H9 (cell line): ENCODE data around the gene NPFFR2. TPM values are rescaled to one million over a fixed set of nuclear protein-coding genes. Genes with fewer than 3 reads are reported as not detected.

Source experiments
- DNase-seq: peaks from one replicate; pipeline ENCODE4 v3.0.0-alpha.2; 2017
- H2AFZ ChIP-seq: one replicate; pipeline ENCODE4 v1.6.1; 2013; ENCODE audit warnings: mild to moderate bottlenecking, low read length, control low read depth, moderate library complexity
- H2AK5ac ChIP-seq: 2 replicates; pipeline ENCODE4 v1.6.1; 2013; ENCODE audit warnings: low read length, control low read depth, mixed read lengths; ENCODE audit not compliant: insufficient read length
- H2BK120ac ChIP-seq: one replicate; pipeline ENCODE4 v1.6.1; 2013; ENCODE audit warnings: low read depth, mild to moderate bottlenecking, low read length, control low read depth, inconsistent platforms; ENCODE audit not compliant: poor library complexity, severe bottlenecking
- H2BK12ac ChIP-seq: 2 replicates; pipeline ENCODE4 v1.6.1; 2013; ENCODE audit warnings: low read length, control low read depth, mixed read lengths, low read depth; ENCODE audit not compliant: insufficient read length
- H2BK15ac ChIP-seq: 2 replicates; pipeline ENCODE4 v1.6.1; 2013; ENCODE audit warnings: low read depth, low read length, control low read depth
- H2BK20ac ChIP-seq: one replicate; pipeline ENCODE4 v1.6.1; 2013; ENCODE audit warnings: low read depth, mild to moderate bottlenecking, low read length, control low read depth, inconsistent platforms; ENCODE audit not compliant: poor library complexity, severe bottlenecking
- H2BK5ac ChIP-seq: 2 replicates; pipeline ENCODE4 v1.6.1; 2013; ENCODE audit warnings: low read length, control low read depth, mixed read lengths; ENCODE audit not compliant: insufficient read length
- H3K14ac ChIP-seq: 2 replicates; pipeline ENCODE4 v1.6.1; 2013; ENCODE audit warnings: low read length, control low read depth; ENCODE audit not compliant: insufficient read depth
- H3K18ac ChIP-seq: 2 replicates; pipeline ENCODE4 v1.6.1; 2013; ENCODE audit warnings: low read depth, mild to moderate bottlenecking, mixed read lengths, low read length, control low read depth; ENCODE audit not compliant: insufficient read length
- H3K23ac ChIP-seq: 2 replicates; pipeline ENCODE4 v1.6.1; 2013; ENCODE audit warnings: low read length, control low read depth, mixed read lengths, low read depth; ENCODE audit not compliant: insufficient read length
- H3K23me2 ChIP-seq: 2 replicates; pipeline ENCODE4 v1.6.1; 2013; ENCODE audit warnings: low read depth, mild to moderate bottlenecking, mixed read lengths, low read length, control low read depth; ENCODE audit not compliant: insufficient read length, poor library complexity, severe bottlenecking
- H3K27ac ChIP-seq: 2 replicates; pipeline ENCODE4 v1.5.1; 2013; ENCODE audit warnings: low read length, control low read depth, mixed read lengths, low read depth; ENCODE audit not compliant: insufficient read length
- H3K27me3 ChIP-seq: 2 replicates; pipeline ENCODE4 v1.6.1; 2013; ENCODE audit warnings: low read length, control low read depth, inconsistent platforms; ENCODE audit not compliant: insufficient read depth
- H3K4ac ChIP-seq: 2 replicates; pipeline ENCODE4 v1.6.1; 2013; ENCODE audit warnings: low read depth, mild to moderate bottlenecking, control low read depth, inconsistent platforms, low read length, moderate library complexity
- H3K4me1 ChIP-seq: 2 replicates; pipeline ENCODE4 v1.6.1; 2013; ENCODE audit warnings: low read length, control low read depth, inconsistent platforms; ENCODE audit not compliant: insufficient read depth
- H3K4me2 ChIP-seq: 2 replicates; pipeline ENCODE4 v1.6.1; 2013; ENCODE audit warnings: low read length, control low read depth, mixed read lengths; ENCODE audit not compliant: insufficient read length, insufficient read depth
- H3K56ac ChIP-seq: 2 replicates; pipeline ENCODE4 v1.6.1; 2013; ENCODE audit warnings: low read depth, mild to moderate bottlenecking, mixed read lengths, low read length, control low read depth; ENCODE audit not compliant: insufficient read length
- H3K79me1 ChIP-seq: 2 replicates; pipeline ENCODE4 v1.6.1; 2013; ENCODE audit warnings: low read depth, mild to moderate bottlenecking, moderate library complexity, low read length, control low read depth, inconsistent platforms; ENCODE audit not compliant: insufficient read depth, poor library complexity, severe bottlenecking
- H3K79me2 ChIP-seq: 2 replicates; pipeline ENCODE4 v1.6.1; 2013; ENCODE audit warnings: low read length, control low read depth, inconsistent platforms; ENCODE audit not compliant: insufficient read depth
- H3K9ac ChIP-seq: 2 replicates; pipeline ENCODE4 v1.6.1; 2013; ENCODE audit warnings: low read length, control low read depth, mixed read lengths; ENCODE audit not compliant: insufficient read length; ENCODE audit errors: extremely low read depth
- H3K9me3 ChIP-seq: one replicate; pipeline ENCODE4 v1.6.1; 2013; ENCODE audit warnings: low read depth, low read length, inconsistent platforms; ENCODE audit not compliant: control insufficient read depth
- H3T11ph ChIP-seq: one replicate; pipeline ENCODE4 v1.6.1; 2013; ENCODE audit warnings: mild to moderate bottlenecking, low read length, control low read depth, inconsistent platforms
- H4K20me1 ChIP-seq: one replicate; pipeline ENCODE4 v1.6.1; 2013; ENCODE audit not compliant: control insufficient read depth, insufficient read length, insufficient read depth
- H4K5ac ChIP-seq: 2 replicates; pipeline ENCODE4 v1.6.1; 2013; ENCODE audit warnings: low read depth, mild to moderate bottlenecking, mixed read lengths, low read length, control low read depth; ENCODE audit not compliant: insufficient read length
- H4K8ac ChIP-seq: replicated peaks from 2 replicates; pipeline ENCODE4 v1.6.1; 2013; ENCODE audit warnings: low read length, control low read depth, mixed read lengths, low read depth; ENCODE audit not compliant: insufficient read length
- H4K91ac ChIP-seq: 2 replicates; pipeline ENCODE4 v1.6.1; 2013; ENCODE audit warnings: low read depth, mild to moderate bottlenecking, moderate library complexity, mixed read lengths, low read length, control low read depth; ENCODE audit not compliant: insufficient read length
- H3K27ac Mint-ChIP-seq, 3 experiments: 2 replicates in 2 of 3; 3 replicates in 1 of 3; pipeline ENCODE4 v1.8.0; 2020 to 2021; ENCODE audit warnings: mixed read lengths in 3 of 3, mild to moderate bottlenecking in 1 of 3, moderate library complexity in 1 of 3
- H3K27me3 Mint-ChIP-seq: 2 replicates; pipeline ENCODE4 v1.8.0; 2021; ENCODE audit warnings: low read depth, mild to moderate bottlenecking, moderate library complexity, mixed read lengths
- H3K36me3 Mint-ChIP-seq, 3 experiments: 2 replicates in 2 of 3; 3 replicates in 1 of 3; pipeline ENCODE4 v1.8.0; 2020 to 2021; ENCODE audit warnings: low read depth in 3 of 3, mixed read lengths in 3 of 3; ENCODE audit not compliant: insufficient read depth in 1 of 3
- H3K4me1 Mint-ChIP-seq, 2 experiments: 2 replicates each; pipeline ENCODE4 v1.8.0; 2020; ENCODE audit warnings: mixed read lengths in 2 of 2
- H3K4me3 Mint-ChIP-seq, 2 experiments: 2 replicates in 1 of 2; 3 replicates in 1 of 2; pipeline ENCODE4 v1.8.0; 2020 to 2021; ENCODE audit warnings: mild to moderate bottlenecking in 2 of 2, mixed read lengths in 2 of 2, moderate library complexity in 1 of 2
- H3K9me3 Mint-ChIP-seq, 2 experiments: 2 replicates in 1 of 2; 3 replicates in 1 of 2; pipeline ENCODE4 v1.8.0; 2020; ENCODE audit warnings: mild to moderate bottlenecking in 2 of 2, mixed read lengths in 2 of 2, moderate library complexity in 1 of 2
- WGBS: extraction: QIAGEN DNeasy Blood & Tissue Kit; methylation state at CpG from one replicate; pipeline ENCODE4 v1.1.7; 2013; ENCODE audit warnings: missing lambda C conversion rate, low lambda C conversion rate, mixed read lengths; ENCODE audit not compliant: insufficient read length; ENCODE audit errors: extremely low coverage; 5-methylcytosine and 5-hydroxymethylcytosine counted together
- total RNA-seq: library from RNA; stranded (reverse); gene quantifications from 2 replicates; pipeline ENCODE4 v1.2.1, GENCODE V29; 2021
- TF ChIP-seq, protein P1 (sequence below): fragments of 200-600 bp; sonication (generic); conservative IDR thresholded peaks from 3 replicates; pipeline ENCODE4 v1.8.0; 2021; ENCODE audit warnings: antibody characterized with exemption, mild to moderate bottlenecking

Gene NPFFR2
- total RNA-seq, 1 experiment from 2014 or later: 7.3 TPM

DNA sequence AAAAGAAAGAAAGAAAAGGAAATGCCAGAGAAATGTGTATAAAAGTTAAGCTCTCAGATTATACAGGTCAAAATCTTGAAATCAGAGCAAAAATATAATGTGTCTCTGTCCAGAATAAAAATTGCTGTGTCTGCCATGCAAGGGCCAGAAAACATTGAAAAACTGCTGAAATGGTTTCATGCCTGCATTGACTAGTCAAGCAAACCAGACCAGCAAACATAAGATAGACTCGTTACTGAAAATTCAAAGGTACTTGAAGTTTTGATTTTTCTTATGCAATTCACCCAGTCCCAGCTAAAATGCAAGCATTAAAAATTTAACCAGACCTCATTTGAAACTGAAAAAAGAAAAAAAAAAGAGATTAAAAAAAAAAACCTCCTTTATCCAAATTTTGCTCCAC is 37.2 kb upstream of the NPFFR2 start:
- H3K9ac ChIP-seq: no peak overlapping the region
- no peak overlapping the region for H4K8ac ChIP-seq
- H3K4me1 ChIP-seq: no peaks in the 10 kb centered on the region
- H3K9me3 ChIP-seq: peaks cover 8% of the 10 kb centered on the region
- H3K79me1 ChIP-seq: no peaks in the 10 kb centered on the region
- H2AK5ac ChIP-seq: no peak overlapping the region
- no peak overlapping the region for H2BK15ac ChIP-seq
- no CpG with 5 or more reads among the region's 1 CpG for WGBS
- H4K20me1 ChIP-seq: no peaks in the 10 kb centered on the region
- H3K79me2 ChIP-seq: no peaks in the 10 kb centered on the region
- no peaks in the 10 kb centered on the region for H3K23me2 ChIP-seq
- Mint-ChIP-seq H3K9me3 (peaks cover 32 to 42% of the 10 kb centered on the region in 2 experiments), H3K36me3 (peaks cover 22 to 45% (median 28%) of the 10 kb centered on the region in 3 experiments), H3K27ac (no peak overlapping the region), H3K27me3 (no peaks in the 10 kb centered on the region), H3K4me1 (no peaks in the 10 kb centered on the region), H3K4me3 (no peak overlapping the region)
- no peak overlapping the region for H3T11ph ChIP-seq
- H3K18ac ChIP-seq: no peak overlapping the region
- no peak overlapping the region for H2BK120ac ChIP-seq
- no peak overlapping the region for H2AFZ ChIP-seq
- H3K27me3 ChIP-seq: no peaks in the 10 kb centered on the region
- H3K14ac ChIP-seq: no peak overlapping the region
- TF ChIP-seq, protein P1, sequence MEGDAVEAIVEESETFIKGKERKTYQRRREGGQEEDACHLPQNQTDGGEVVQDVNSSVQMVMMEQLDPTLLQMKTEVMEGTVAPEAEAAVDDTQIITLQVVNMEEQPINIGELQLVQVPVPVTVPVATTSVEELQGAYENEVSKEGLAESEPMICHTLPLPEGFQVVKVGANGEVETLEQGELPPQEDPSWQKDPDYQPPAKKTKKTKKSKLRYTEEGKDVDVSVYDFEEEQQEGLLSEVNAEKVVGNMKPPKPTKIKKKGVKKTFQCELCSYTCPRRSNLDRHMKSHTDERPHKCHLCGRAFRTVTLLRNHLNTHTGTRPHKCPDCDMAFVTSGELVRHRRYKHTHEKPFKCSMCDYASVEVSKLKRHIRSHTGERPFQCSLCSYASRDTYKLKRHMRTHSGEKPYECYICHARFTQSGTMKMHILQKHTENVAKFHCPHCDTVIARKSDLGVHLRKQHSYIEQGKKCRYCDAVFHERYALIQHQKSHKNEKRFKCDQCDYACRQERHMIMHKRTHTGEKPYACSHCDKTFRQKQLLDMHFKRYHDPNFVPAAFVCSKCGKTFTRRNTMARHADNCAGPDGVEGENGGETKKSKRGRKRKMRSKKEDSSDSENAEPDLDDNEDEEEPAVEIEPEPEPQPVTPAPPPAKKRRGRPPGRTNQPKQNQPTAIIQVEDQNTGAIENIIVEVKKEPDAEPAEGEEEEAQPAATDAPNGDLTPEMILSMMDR: no peak
- H3K4me2 ChIP-seq: no peak overlapping the region
- H3K27ac ChIP-seq: no peak overlapping the region
- DNase-seq: no peak
- H4K91ac ChIP-seq: no peak overlapping the region
- H4K5ac ChIP-seq: no peak overlapping the region
- H2BK20ac ChIP-seq: no peak overlapping the region
- no peak overlapping the region for H3K4ac ChIP-seq
- no peak overlapping the region for H2BK12ac ChIP-seq
- H3K23ac ChIP-seq: no peak overlapping the region
- no peak overlapping the region for H3K56ac ChIP-seq
- H2BK5ac ChIP-seq: no peak overlapping the region
